Measurements from ENCODE around the gene MEGF11. TPM values are rescaled to one million over a fixed set of nuclear protein-coding genes. Genes with fewer than 3 reads are reported as not detected.

MEGF11 gene
- total RNA-seq, 6 experiments from 2014 or later, result not detected

GRCh38 chr15:65916041-65916663 is 337.4 kb downstream of the MEGF11 start:
- intact Hi-C loops (cut with DNase I), result no loop called here
- no peaks in the 10 kb centered on the region for H3K36me3 ChIP-seq
- DNase-seq, result no peak
- peak in 1 of 4 donors; percentile 13 for ATAC-seq
- H3K27me3 ChIP-seq, result no peaks in the 10 kb centered on the region
- peaks cover 0 to 6% (median 0%) of the 10 kb centered on the region in 4 donors for H3K4me1 ChIP-seq
- TF ChIP-seq CTCF (IDR thresholded peaks at IDR 0.05) (no peak), POLR2A (IDR thresholded peaks at IDR 0.05) (no peak)
- H3K4me3 ChIP-seq, result no peak overlapping the region
- no peak overlapping the region for H3K27ac ChIP-seq
- WGBS (ENCODE audit: insufficient coverage, low coverage, low lambda C conversion rate, missing lambda C conversion rate), result no CpG with 5 or more reads among the region's 7 CpGs
- no peaks in the 10 kb centered on the region for H3K9me3 ChIP-seq

- no peak for TF ChIP-seq POLR2A (IDR thresholded peaks at IDR 0.05)
- no peak for TF ChIP-seq CTCF (IDR thresholded peaks at IDR 0.05)
These were observed 338.3 kb downstream of the MEGF11 start for GRCh38 chr15:65914981-65915925.

GRCh38 chr15:65914386-65914785 is 339.2 kb downstream of the MEGF11 start:
- Histone ChIP-seq H3K9me3 (no peaks in the 10 kb centered on the region), H3K27me3 (no peaks in the 10 kb centered on the region), H3K4me1 (peaks cover 0 to 6% (median 0%) of the 10 kb centered on the region in 4 donors), H3K27ac (no peak overlapping the region), H3K36me3 (peaks cover 0 to 2% (median 0%) of the 10 kb centered on the region in 4 donors), H3K4me3 (no peak overlapping the region)
- intact Hi-C loops (cut with DNase I), result no loop called here
- WGBS (ENCODE audit: insufficient coverage, low coverage, low lambda C conversion rate, missing lambda C conversion rate), result 62% methylated on average over 2 of the region's 4 CpGs
- no peak for ATAC-seq
- TF ChIP-seq CTCF (IDR thresholded peaks at IDR 0.05) (no peak), POLR2A (IDR thresholded peaks at IDR 0.05) (no peak)
- DNase-seq, result no peak

More at GRCh38 chr15:65914981-65915925, 338.3 kb downstream of the MEGF11 start:
- H3K36me3 ChIP-seq, result no peaks in the 10 kb centered on the region
- no peaks in the 10 kb centered on the region for H3K9me3 ChIP-seq
- H3K4me1 ChIP-seq, result peaks cover 0 to 6% (median 0%) of the 10 kb centered on the region in 4 donors
- ATAC-seq, result no peak
- H3K27me3 ChIP-seq, result no peaks in the 10 kb centered on the region
- 80% methylated on average over 2 of the region's 8 CpGs for WGBS (ENCODE audit: insufficient coverage, low coverage, low lambda C conversion rate, missing lambda C conversion rate)
- H3K4me3 ChIP-seq, result no peak overlapping the region
- H3K27ac ChIP-seq, result no peak overlapping the region
- DNase-seq, result no peak
- intact Hi-C loops (cut with DNase I), result no loop called here

- Histone ChIP-seq H3K4me1 (peaks cover 0 to 6% (median 0%) of the 10 kb centered on the region in 4 donors), H3K36me3 (peaks cover 0 to 2% (median 0%) of the 10 kb centered on the region in 4 donors), H3K27me3 (no peaks in the 10 kb centered on the region), H3K4me3 (no peak overlapping the region), H3K27ac (no peak overlapping the region), H3K9me3 (no peaks in the 10 kb centered on the region)
- ATAC-seq (no peak), DNase-seq (no peak)
- intact Hi-C loops (cut with DNase I), result no loop called here
- WGBS (ENCODE audit: insufficient coverage, low coverage, low lambda C conversion rate, missing lambda C conversion rate), result 94% methylated on average over 1 of the region's 13 CpGs
- TF ChIP-seq CTCF (IDR thresholded peaks at IDR 0.05), result no peak
- TF ChIP-seq POLR2A (IDR thresholded peaks at IDR 0.05), result no peak
These were observed 339.8 kb downstream of the MEGF11 start for GRCh38 chr15:65913631-65914199.

Measured in right lobe of liver (tissue), 6 donors.